PC-9 (cell line): ENCODE data around the gene MET. TPM values are rescaled to one million over a fixed set of nuclear protein-coding genes. Genes with fewer than 3 reads are reported as not detected.

Experiments
- BruUV-seq: library from RNA; stranded (reverse); fragments of 400-500 nt; replicated peaks from 2 replicates; lab custom pipeline; 2021; lab: Mats Ljungman, UMichigan
- CTCF ChIA-PET: fragments of 300-600 bp; sonication (Branson Sonifier 250); formaldehyde crosslinking; loops from one replicate; lab custom pipeline; 2022; ENCODE audit warnings: antibody characterized with exemption; lab: Charles Lee
- POLR2A ChIA-PET: fragments of 300-600 bp; sonication (Branson Sonifier 250); formaldehyde crosslinking; loops from one replicate; lab custom pipeline; 2022; ENCODE audit warnings: antibody characterized with exemption; ENCODE audit not compliant: unreplicated experiment; lab: Charles Lee
- DNase-seq, 2 experiments: peaks; one replicate each; pipeline versions ENCODE4 v3.0.0 to v3.0.0-alpha.2; 2015 to 2022; ENCODE audit warnings: mixed read lengths in 1 of 2
- H2AFZ ChIP-seq: fragments of 200-600 bp; sonication (generic); 2 replicates; pipeline ENCODE4 v1.8.1; 2017; ENCODE audit warnings: antibody characterized with exemption
- H3F3A ChIP-seq: fragments of 200-600 bp; sonication (generic); 2 replicates; pipeline ENCODE4 v1.8.1; 2017; ENCODE audit warnings: antibody characterized with exemption, mild to moderate bottlenecking, low read depth; ENCODE audit not compliant: insufficient read depth
- H3K27ac ChIP-seq: fragments of 200-600 bp; sonication (generic); 2 replicates; pipeline ENCODE4 v1.6.1; 2016; ENCODE audit warnings: mixed run types
- H3K27me3 ChIP-seq: fragments of 200-600 bp; sonication (generic); 2 replicates; pipeline ENCODE4 v1.6.1; 2016; ENCODE audit warnings: low read depth, mixed run types; ENCODE audit not compliant: insufficient read depth
- H3K36me3 ChIP-seq: fragments of 200-600 bp; sonication (generic); 2 replicates; pipeline ENCODE4 v1.6.1; 2016; ENCODE audit warnings: low read depth, mixed run types
- H3K4me1 ChIP-seq: fragments of 200-600 bp; sonication (generic); replicated peaks from 2 replicates; pipeline ENCODE4 v1.6.1; 2016; ENCODE audit warnings: mixed run types; ENCODE audit not compliant: insufficient read depth
- H3K4me2 ChIP-seq: fragments of 200-600 bp; sonication (generic); 2 replicates; pipeline ENCODE4 v1.6.1; 2017; ENCODE audit warnings: mixed run types
- H3K4me3 ChIP-seq: fragments of 200-600 bp; sonication (generic); 2 replicates; pipeline ENCODE4 v1.6.1; 2016; ENCODE audit warnings: mixed run types
- H3K79me2 ChIP-seq: fragments of 200-600 bp; sonication (generic); 2 replicates; pipeline ENCODE4 v1.6.1; 2017; ENCODE audit warnings: low read depth, mixed run types
- H3K9me2 ChIP-seq: fragments of 200-600 bp; sonication (generic); 2 replicates; pipeline ENCODE4 v1.8.1; 2017; ENCODE audit warnings: mild to moderate bottlenecking; ENCODE audit not compliant: insufficient read depth
- H3K9me3 ChIP-seq: fragments of 200-600 bp; sonication (generic); 2 replicates; pipeline ENCODE4 v1.8.1; 2016; ENCODE audit warnings: low read depth; ENCODE audit not compliant: insufficient read depth
- H4K20me1 ChIP-seq: fragments of 200-600 bp; sonication (generic); 2 replicates; pipeline ENCODE4 v1.8.1; 2017; ENCODE audit not compliant: insufficient read depth
- CTCF ChIP-seq: fragments of 200-600 bp; sonication (generic); conservative IDR thresholded peaks from 2 replicates; pipeline ENCODE4 v1.6.1; 2017; ENCODE audit warnings: mixed run types, antibody characterized with exemption, mild to moderate bottlenecking, moderate library complexity
- EZH2 ChIP-seq: fragments of 200-600 bp; sonication (generic); IDR thresholded peaks from 2 replicates; pipeline ENCODE4 v1.8.0; 2017; ENCODE audit warnings: antibody characterized with exemption, low read depth
- intact Hi-C: fragments of 100-400 bp; cut with micrococcal nuclease; formaldehyde crosslinking; loops from one replicate; pipeline ENCODE4 v1.10.0; 2022; ENCODE audit not compliant: unreplicated experiment
- total RNA-seq: library from RNA; stranded (reverse); gene quantifications from 2 replicates; pipeline ENCODE4 v1.2.3, GENCODE V29; 2021

MET gene
- total RNA-seq, 1 experiment from 2014 or later, result 287 TPM

DNA sequence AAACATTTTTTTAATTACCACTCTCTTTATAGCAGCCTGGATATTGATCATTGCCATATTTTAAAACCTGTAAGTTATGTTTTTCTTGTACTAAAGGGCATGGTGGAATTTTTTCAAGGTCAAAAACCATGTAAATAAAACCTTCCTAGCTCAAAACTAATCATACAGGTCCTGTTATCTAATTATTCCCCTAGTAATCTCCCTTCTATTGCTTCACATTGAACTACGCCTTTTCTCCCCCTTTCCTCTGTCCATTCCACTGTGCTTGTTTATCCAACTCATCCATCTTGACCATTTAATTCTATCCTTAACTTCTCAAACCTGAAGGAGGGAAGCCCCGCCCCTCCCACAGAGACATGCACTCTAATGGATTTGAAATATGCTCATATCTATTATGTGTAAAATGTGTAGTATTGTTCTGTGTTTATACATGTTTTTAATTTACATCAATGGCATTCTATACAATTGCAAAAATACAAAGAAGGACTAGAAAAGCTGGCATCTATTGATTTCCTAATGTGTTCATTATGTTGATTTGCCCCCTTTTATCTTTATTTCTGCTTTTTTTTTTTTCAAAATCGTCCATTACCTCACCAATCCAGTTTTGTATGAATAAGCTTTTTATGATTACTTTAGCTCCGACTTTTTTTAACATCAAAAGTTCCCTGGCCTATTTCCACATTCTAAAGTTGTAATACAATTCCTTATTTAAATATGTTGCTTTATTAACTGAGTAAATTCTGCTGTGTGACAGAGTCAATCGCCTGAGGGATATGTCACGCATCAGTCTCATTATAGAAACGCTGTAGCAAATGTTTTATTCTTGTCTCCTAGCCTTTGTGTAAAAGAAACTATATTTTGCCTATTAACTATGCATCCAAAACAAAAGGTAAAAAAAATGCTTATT lies 61.0 kb downstream of the MET start:
- no peaks in the 10 kb centered on the region for H3F3A ChIP-seq
- H4K20me1 ChIP-seq, result no peaks in the 10 kb centered on the region
- no peak overlapping the region for H3K4me3 ChIP-seq
- H3K4me1 ChIP-seq, result peaks cover 14% of the 10 kb centered on the region
- no peaks in the 10 kb centered on the region for H3K27me3 ChIP-seq
- H3K79me2 ChIP-seq, result no peaks in the 10 kb centered on the region
- peaks cover 4% of the 10 kb centered on the region; the same call in 1 of the 2 replicates for H3K36me3 ChIP-seq
- no peak overlapping the region for H2AFZ ChIP-seq
- H3K27ac ChIP-seq, result no peak overlapping the region
- TF ChIP-seq CTCF, result no peak
- no peak for TF ChIP-seq EZH2
- no peak overlapping the region for H3K4me2 ChIP-seq
- no peak for DNase-seq
- intact Hi-C loops, result loop anchor here (5.0 kb wide), 1 partner anchor 39 kb away; no protein-coding TSS in a partner anchor
- ChIA-PET CTCF (interaction anchor here (0.6 kb wide), 1 partner anchor 130 kb away, joined by 4 read pairs; no protein-coding TSS in a partner anchor), POLR2A (no interaction called here)
- BruUV-seq, result no TSS peak
- H3K9me3 ChIP-seq, result no peaks in the 10 kb centered on the region
- no peaks in the 10 kb centered on the region for H3K9me2 ChIP-seq

DNA sequence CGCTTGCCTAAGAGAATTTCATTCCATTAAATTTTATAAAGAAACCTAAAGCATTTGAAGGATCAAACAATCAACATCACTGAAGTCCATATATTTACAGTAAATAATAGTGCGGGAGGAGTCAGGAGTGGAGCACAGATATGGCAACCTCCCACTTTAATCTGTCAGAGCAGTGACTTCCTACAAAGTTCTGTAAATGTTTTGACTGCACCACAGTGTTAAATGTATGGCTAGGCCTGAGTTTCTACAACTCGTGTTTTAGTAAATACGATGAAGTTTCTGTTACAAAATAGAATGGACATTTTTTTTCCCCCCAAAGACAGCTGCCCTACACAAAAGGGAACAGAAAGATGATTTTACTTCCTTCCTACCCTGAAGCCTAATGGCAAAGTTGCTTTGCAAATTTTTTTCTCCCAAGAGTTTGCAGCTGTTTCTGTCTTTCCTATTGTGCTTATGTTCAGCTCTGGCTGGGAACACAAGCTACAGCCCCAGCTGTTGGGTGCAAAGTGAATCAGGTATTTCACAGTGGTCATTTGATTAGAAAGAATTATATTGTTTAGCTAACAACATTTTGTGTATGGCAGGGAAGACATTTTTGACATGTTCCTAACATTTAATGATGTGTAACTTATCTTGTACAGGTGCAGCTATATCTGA lies 62.1 kb downstream of the MET start:
- intact Hi-C loops, result loop anchor here (5.0 kb wide), 1 partner anchor 38 kb away; no protein-coding TSS in a partner anchor

More for the DNA sequence above, 62.1 kb downstream of the MET start:
- CTCF ChIA-PET, result no interaction called here
- Histone ChIP-seq H3K4me2 (no peak overlapping the region), H3K9me2 (no peaks in the 10 kb centered on the region), H3K4me3 (no peak overlapping the region), H2AFZ (no peak overlapping the region), H3K27me3 (no peaks in the 10 kb centered on the region), H3K9me3 (no peaks in the 10 kb centered on the region), H3K27ac (no peak overlapping the region), H3K79me2 (no peaks in the 10 kb centered on the region), H4K20me1 (no peaks in the 10 kb centered on the region), H3K4me1 (peaks cover 13% of the 10 kb centered on the region), H3F3A (no peaks in the 10 kb centered on the region), H3K36me3 (peaks cover 14% of the 10 kb centered on the region; the same call in 1 of the 2 replicates)
- BruUV-seq, result no TSS peak
- TF ChIP-seq CTCF (no peak), EZH2 (no peak)
- POLR2A ChIA-PET, result interaction anchor here (0.6 kb wide), 1 partner anchor 10 kb away, joined by 5 read pairs; no protein-coding TSS in a partner anchor
- DNase-seq, result no peak
